K562 (cell line): ENCODE results near the gene MIDN. TPM values are rescaled to one million over a fixed set of nuclear protein-coding genes. Genes with fewer than 3 reads are reported as not detected.

Experiments
- ATF1 ChIP-seq, 2 experiments: fragments of 450-650 bp in 1 of 2; IDR thresholded peaks; 2 replicates each; pipeline ENCODE4 v1.6.1; 2016; ENCODE audit warnings: missing compliant biosample characterization in 1 of 2, missing genetic modification characterization in 1 of 2
- CREB1 ChIP-seq, 2 experiments: sonication (generic) in 1 of 2; formaldehyde crosslinking in 1 of 2; IDR thresholded peaks; 2 replicates each; pipeline versions ENCODE4 v1.6.1 to v1.8.0; 2012 to 2022; ENCODE audit warnings: inconsistent platforms in 1 of 2, mild to moderate bottlenecking in 1 of 2, missing genetic modification reagents in 1 of 2, moderate library complexity in 1 of 2
- ELF1 ChIP-seq: fragments of 200-800 bp; sonication (Bioruptor generic); IDR thresholded peaks from 2 replicates; pipeline ENCODE4 v1.6.1; 2016; ENCODE audit warnings: missing genetic modification characterization, missing compliant biosample characterization
- HDAC6 ChIP-seq: IDR thresholded peaks from 2 replicates; pipeline ENCODE4 v1.6.1; 2012; ENCODE audit warnings: low read depth, mild to moderate bottlenecking, control low read depth, inconsistent platforms, low read length, moderate library complexity
- KDM5B ChIP-seq: fragments of 200-600 bp; sonication (generic); IDR thresholded peaks from 2 replicates; pipeline ENCODE4 v1.6.1; 2012; ENCODE audit warnings: low read depth, mild to moderate bottlenecking, moderate library complexity, low read length, control low read depth, inconsistent platforms; ENCODE audit not compliant: insufficient replicate concordance
- MGA ChIP-seq: fragments of 450-650 bp; IDR thresholded peaks from 2 replicates; pipeline ENCODE4 v1.6.1; 2016; ENCODE audit warnings: mild to moderate bottlenecking, moderate library complexity
- MYNN ChIP-seq, 2 experiments: sonication (generic); formaldehyde crosslinking in 1 of 2; IDR thresholded peaks; 2 replicates each; pipeline versions ENCODE4 v1.5.0 to v1.6.1; 2016 to 2020; ENCODE audit warnings: antibody characterized with exemption in 1 of 2, missing genetic modification reagents in 1 of 2
- SOX6 ChIP-seq: fragments of 450-650 bp; IDR thresholded peaks from 2 replicates; pipeline ENCODE4 v1.6.1; 2014; ENCODE audit warnings: mild to moderate bottlenecking
- UBTF ChIP-seq, 2 experiments: IDR thresholded peaks; 2 replicates each; pipeline ENCODE4 v1.6.1; 2012; ENCODE audit warnings: improper control_type of control experiment in 2 of 2, low read depth in 2 of 2, low read length in 2 of 2, borderline replicate concordance in 1 of 2
- ZNF263 ChIP-seq: sonication (generic); formaldehyde crosslinking; IDR thresholded peaks from 2 replicates; pipeline ENCODE4 v1.8.0; 2022; ENCODE audit warnings: mild to moderate bottlenecking, missing genetic modification reagents, borderline replicate concordance
- ZNF778 ChIP-seq: fragments of 450-650 bp; formaldehyde crosslinking; IDR thresholded peaks from 2 replicates; pipeline ENCODE4 v1.4.0; 2020; ENCODE audit warnings: mild to moderate bottlenecking, moderate library complexity
- polyA plus RNA-seq, 8 experiments: library from polyadenylated mRNA; depleted of rRNA in 4 of 8; stranded (reverse) in 5 of 8; unstranded in 3 of 8; fragments of >200 nt; fragmentation: Nextera tagmentation in 2 of 8; fragmentation: Illumina TruSeq in 1 of 8; extraction: Ambion mirVana in 2 of 8; extraction: Trizol in 1 of 8; gene quantifications; 2 replicates each; pipeline versions ENCODE4 v1.2.1 to v1.2.3, GENCODE V29; 2011 to 2014; ENCODE audit warnings: inconsistent platforms in 1 of 8, missing spikeins in 1 of 8
- total RNA-seq, 7 experiments: library from RNA; depleted of rRNA in 6 of 7; stranded (reverse); fragments of >200 nt in 6 of 7; fragmentation: Illumina TruSeq in 2 of 7; extraction: Trizol in 2 of 7; gene quantifications; 2 replicates each; pipeline versions ENCODE4 v1.2.1 to v1.2.3, GENCODE V29; 2011 to 2021; ENCODE audit warnings: low replicate concordance in 1 of 7

Gene MIDN
- total and polyA plus RNA-seq, 9 of the 15 experiments (the other 6 are each of a cell fraction or from before 2014, with no cell fraction given): 0.17 to 120 (median 10.1) TPM

- peak in 1 of 2 experiments; percentile 91; a peak in 2 of 4 replicates for TF ChIP-seq UBTF (IDR thresholded peaks at IDR 0.05; ENCODE audit: borderline replicate concordance in 1 of 2, low read depth in 2 of 2, low read length in 2 of 2)
- TF ChIP-seq HDAC6: no peak
- peak; percentile 65 for TF ChIP-seq ELF1
- TF ChIP-seq CREB1 (IDR thresholded peaks at IDR 0.05): peak; percentile 25; the same call in 1 of the 2 replicates
- TF ChIP-seq CREB1 (CRISPR knock-in tag; IDR thresholded peaks at IDR 0.05): no peak
- peak; percentile 63 for TF ChIP-seq KDM5B
- TF ChIP-seq MGA: 0 out of 2 replicates have a peak, but pooled peaks have one; percentile 9
- peak; percentile 37; the same call in 1 of the 2 replicates for TF ChIP-seq SOX6
- TF ChIP-seq ATF1 (CRISPR knock-in tag; IDR thresholded peaks at IDR 0.05): no peak
- TF ChIP-seq ATF1 (tag; IDR thresholded peaks at IDR 0.05): peak; percentile 40; the same call in 1 of the 2 replicates
- peak; percentile 13; the same call in 1 of the 2 replicates for TF ChIP-seq ZNF263 (CRISPR knock-in tag)
- TF ChIP-seq MYNN (IDR thresholded peaks at IDR 0.05): no peak
- no peak for TF ChIP-seq MYNN (CRISPR knock-in tag; IDR thresholded peaks at IDR 0.05)
- TF ChIP-seq ZNF778 (CRISPR knock-in tag): no peak
Measured at GRCh38 chr19:1251330-1252220, 3.2 kb downstream of the MIDN start (continued).
